Stomach (tissue), 4 donors: Measurements from ENCODE around the gene NCOR1.

Experiments
- EP300 ChIP-seq: sonication (generic); formaldehyde crosslinking; IDR thresholded peaks from one replicate; pipeline ENCODE4 v1.6.1; 2017; ENCODE audit warnings: antibody characterized with exemption
- POLR2A ChIP-seq, 4 donors: fragments of 450-650 bp; IDR thresholded peaks; one replicate each; pipeline ENCODE4 v1.6.1; 2016; ENCODE audit warnings: antibody characterized with exemption in 4 of 4, control low read depth in 2 of 4, mild to moderate bottlenecking in 1 of 4, moderate library complexity in 1 of 4
- POLR2AphosphoS5 ChIP-seq, 3 donors: sonication (generic); formaldehyde crosslinking; IDR thresholded peaks; one replicate each; pipeline ENCODE4 v1.6.1; 2016; ENCODE audit warnings: antibody characterized with exemption in 3 of 3
- TF ChIP-seq, protein P1 (sequence below), 7 experiments: fragments of 450-650 bp in 4 of 7; fragments of 200-600 bp in 3 of 7; sonication (generic) in 3 of 7; IDR thresholded peaks; one replicate each; pipeline ENCODE4 v1.5.1; 2016 to 2019; ENCODE audit warnings: antibody characterized with exemption in 7 of 7, control low read depth in 2 of 7, mild to moderate bottlenecking in 1 of 7

GRCh38 chr17:16083223-16083622 lies 132.1 kb downstream of the NCOR1 start:
- no peak for TF ChIP-seq POLR2A (IDR thresholded peaks at IDR 0.05)
- TF ChIP-seq, protein P1, sequence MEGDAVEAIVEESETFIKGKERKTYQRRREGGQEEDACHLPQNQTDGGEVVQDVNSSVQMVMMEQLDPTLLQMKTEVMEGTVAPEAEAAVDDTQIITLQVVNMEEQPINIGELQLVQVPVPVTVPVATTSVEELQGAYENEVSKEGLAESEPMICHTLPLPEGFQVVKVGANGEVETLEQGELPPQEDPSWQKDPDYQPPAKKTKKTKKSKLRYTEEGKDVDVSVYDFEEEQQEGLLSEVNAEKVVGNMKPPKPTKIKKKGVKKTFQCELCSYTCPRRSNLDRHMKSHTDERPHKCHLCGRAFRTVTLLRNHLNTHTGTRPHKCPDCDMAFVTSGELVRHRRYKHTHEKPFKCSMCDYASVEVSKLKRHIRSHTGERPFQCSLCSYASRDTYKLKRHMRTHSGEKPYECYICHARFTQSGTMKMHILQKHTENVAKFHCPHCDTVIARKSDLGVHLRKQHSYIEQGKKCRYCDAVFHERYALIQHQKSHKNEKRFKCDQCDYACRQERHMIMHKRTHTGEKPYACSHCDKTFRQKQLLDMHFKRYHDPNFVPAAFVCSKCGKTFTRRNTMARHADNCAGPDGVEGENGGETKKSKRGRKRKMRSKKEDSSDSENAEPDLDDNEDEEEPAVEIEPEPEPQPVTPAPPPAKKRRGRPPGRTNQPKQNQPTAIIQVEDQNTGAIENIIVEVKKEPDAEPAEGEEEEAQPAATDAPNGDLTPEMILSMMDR (IDR thresholded peaks at IDR 0.05): no peak
- TF ChIP-seq EP300: no peak
- TF ChIP-seq POLR2AphosphoS5 (IDR thresholded peaks at IDR 0.05): no peak
